NCI-H2227 treated with DMSO at 0.1 percent for 48 hours (cell line): ENCODE measurements around the gene SLC36A3.
A peak's percentile ranks its signal among the peaks of the same experiment; 100 is the strongest.
"Not testable (repeated sequence)": the region's sequence is repeated elsewhere in the genome, so short reads cannot be mapped to it uniquely, and the experiment has no call there.

Experiments
- DNase-seq: peaks from one replicate; lab custom pipeline; 2025; lab: John Stamatoyannopoulos, UW

Gene SLC36A3

DNA sequence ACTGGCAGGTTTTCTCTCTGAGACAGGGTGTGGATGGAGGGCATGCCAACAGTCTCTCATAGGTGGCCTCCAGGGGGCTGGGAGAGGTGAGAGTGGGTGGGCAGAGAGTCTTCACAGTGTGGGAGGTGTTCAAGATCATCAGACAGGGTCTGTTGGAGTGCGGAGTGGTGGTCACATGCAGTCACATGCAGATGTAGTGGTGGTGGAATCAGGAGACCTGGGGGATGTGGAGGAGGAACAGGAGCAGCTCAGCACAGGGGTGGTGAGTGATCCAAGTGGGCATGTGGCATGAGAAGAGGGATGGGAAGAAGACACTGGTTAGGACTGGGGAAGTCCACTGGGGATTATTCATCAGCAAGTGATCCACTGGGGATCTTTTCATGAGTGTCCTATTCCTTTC lies 44.8 kb downstream of the SLC36A3 start:
- no peak for DNase-seq

DNA sequence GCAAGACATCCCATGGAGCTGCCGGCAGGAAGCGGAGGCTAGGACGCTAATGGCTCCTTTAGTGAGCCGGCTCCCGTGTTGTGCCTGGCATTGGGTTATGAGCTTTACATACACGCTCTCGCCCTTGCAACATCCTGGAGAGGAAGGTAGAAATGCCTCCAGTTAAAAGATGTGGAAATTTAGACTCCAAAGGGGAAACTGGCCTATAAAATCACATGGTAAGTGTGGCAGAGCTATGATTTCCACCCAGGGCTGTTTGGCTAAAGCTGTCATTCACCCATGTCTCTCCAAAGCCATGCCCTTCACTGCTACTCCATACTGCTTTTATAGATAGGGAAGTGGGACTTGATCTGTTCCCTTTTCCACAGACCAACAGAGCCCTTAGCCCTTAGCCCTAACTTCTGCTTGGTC lies 45.4 kb downstream of the SLC36A3 start:
- no peak for DNase-seq

DNA sequence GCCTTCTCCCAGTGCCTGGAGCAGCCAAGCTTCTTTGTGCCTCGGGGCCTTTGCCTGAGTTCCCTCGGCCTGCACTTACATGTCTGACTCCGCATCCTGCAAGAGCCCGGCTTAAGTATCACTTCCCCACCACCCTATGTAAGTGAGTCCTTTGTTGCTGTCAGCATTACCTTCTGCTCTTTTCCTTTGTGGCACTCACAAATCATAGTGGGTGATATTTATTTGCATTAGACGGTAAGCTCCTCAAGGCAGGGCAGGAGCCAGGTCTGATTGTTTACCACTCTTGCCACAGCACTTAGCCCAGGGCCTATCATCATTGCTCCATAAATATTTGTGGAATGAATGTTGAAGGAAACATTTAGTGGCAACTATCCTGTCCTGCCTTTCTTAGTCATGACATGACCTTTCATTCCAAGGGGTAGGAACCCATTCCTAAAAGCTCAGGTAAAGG lies 45.8 kb downstream of the SLC36A3 start:
- no peak for DNase-seq

DNA sequence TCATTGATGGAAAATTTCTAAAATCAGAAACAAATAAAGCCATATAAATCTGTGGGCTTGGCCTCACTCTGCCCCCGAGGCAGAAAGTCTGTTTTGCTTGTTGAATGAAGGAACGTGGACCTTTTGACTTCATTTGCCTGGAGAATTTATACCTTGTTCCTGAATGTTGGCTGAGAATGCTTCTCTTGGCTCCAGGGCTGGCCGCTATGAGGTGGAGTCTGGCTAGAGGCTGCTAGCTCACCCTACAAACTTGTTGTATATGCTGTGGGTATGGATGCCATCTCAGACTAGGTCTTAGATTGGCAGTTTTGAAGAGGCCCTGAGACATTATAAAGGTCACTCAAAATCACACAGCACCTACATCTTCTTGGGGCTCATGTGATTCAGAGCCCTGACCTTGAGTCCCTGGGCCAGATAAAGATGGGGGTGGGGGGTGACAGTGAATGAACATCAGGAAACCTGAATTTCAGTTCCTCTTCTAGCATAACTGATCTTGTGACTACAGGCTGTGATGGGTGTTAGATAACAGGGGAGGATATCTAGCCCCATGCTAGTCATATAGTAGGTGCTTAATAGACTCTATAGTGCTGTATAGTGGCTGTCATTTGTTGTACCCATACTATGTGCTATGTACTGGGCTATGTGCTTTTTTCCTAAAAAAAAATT lies 47.8 kb downstream of the SLC36A3 start:
- no peak for DNase-seq

DNA sequence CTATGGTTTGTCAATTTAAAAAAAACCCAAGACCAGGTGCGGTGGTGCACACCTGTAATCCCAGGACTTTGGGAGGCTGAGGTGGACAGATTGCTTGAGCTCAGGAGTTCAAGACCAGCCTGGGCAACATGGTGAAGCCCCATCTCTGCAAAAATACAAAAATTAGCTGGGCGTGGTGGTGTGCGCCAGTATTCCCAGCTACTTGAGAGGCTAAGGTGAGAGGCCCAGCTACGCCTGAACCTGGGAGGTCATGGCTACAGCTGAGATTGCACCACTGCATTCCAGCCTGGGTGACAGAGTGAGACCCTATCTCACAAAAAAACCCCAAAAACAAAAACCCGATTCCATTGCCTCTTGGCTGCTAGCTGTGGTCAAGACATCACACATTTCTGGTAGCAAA lies 48.6 kb downstream of the SLC36A3 start:
- not testable (repeated sequence) for DNase-seq

DNA sequence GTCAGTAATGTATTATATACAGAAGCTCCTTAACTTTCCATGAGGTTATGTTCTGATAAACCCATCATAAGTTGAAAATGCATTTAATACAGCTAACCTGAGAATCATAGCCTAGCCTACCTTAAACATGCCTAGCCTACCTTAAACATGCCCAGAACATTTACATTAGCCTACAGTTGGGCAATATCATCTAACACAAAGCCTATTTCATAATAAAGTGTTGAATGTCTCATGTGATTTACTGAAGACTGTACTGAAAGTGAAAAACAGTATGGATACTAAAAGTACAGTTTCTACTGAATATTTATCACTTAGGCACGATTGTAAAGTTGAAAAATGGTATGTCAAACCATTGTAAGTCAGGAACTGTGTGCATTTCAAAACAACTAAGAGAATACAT lies 49.0 kb downstream of the SLC36A3 start:
- no peak for DNase-seq

DNA sequence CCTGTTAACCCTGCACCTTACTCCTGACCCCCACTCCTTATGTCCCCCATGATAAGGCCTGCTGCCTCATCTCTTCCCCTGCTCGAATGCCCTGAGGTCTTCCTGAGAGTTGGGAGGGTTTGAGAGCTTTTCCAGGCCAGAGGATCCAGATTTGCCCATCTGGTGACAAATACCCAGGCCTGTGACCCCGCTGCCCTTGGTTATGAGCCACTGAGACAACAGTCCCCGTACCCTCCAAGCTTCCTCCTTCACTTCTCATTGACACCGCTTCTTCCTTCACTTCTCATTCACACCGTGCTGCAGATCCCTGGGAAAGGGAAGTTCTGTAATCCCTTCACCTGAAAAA lies 50.0 kb downstream of the SLC36A3 start:
- no peak for DNase-seq

DNA sequence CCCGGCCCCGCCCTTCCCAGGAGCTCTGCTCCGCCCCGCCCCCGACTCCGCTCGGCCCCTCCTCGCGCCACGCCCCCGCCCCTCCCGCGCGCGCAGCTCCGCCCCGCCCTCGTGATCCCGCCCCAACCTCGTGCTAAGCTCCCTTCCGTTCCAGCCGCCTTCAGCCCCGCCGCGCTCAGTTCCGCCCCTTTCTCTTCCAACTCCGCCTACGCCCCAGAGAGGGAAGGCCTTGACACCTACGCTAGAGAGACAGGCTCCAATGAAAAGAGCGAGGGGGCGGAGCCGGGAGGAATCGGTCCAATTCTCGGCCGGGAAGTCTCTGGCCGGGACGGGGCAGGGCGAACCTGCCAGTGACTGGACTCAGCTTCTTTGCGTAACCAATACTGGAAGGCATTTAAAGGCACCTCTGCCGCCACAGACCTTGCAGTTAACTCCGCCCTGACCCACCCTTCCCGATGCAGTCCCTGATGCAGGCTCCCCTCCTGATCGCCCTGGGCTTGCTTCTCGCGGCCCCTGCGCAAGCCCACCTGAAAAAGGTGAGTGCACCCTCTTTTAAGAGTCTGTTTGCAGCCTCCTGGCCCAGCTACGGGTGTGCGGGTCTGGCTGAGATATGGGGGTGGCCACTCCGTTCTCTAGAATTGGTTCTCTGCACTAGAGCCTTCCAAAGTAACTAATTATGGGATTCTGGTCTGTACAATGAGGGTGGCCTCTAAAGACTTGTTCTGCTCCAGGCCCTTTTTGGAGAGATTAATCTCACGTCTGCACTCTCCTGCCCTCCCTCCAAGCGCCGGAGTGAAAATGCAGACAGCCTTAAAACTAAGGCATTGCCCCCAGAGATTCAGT lies 50.6 kb downstream of the SLC36A3 start, which contains the start of gene GM2A:
Gene GM2A (plus strand): TSS at position 424 of the 843 bp plus-strand sequence. CDS start 32 bp downstream, at position 456.
- DNase-seq: peak; percentile 92

DNA sequence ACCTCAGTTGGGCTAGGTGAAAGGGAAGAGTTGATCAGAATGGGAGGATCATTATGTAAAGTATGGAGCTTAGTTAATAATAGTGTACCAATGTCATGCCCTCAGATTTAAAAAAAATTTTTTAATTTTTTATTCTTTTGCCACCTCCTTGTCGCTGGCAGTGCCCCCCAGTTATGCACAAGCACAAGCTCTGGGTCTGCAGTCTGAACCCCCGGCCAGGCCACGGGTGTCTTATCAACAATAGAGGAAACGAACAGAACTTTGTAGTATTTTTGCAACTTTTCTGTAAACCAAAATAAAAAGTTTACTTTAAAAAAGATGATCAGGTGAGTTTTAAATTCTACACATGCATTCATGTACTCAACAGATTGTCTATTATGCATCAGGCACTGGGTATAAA lies 51.9 kb downstream of the SLC36A3 start:
- DNase-seq: no peak

DNA sequence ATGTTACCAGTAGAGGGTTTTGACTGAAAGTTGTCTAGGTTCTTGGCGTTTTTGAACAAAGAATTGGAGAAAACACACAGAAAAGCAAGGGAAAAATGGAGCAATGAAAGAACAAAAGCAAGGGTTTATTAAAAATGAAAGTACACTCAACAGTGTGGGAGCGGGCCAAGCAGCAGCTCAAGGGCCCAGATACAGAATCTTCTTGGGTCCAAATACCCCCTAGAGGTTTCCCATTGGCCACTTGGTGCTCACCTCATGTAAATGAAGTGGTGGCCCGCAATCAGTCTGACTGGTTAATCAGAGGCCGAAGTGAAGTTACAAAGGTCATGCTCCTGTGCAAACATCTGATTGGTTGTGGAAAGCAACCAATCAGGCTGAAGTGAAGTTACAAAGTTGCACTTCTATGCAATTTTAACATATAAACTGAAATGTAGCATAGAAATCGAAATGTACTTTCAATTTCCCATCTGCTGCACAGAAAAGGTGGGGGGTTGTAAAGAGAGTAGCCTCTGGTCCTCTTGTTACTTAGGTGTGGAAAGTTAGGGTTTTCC lies 52.5 kb downstream of the SLC36A3 start:
- DNase-seq: no peak

DNA sequence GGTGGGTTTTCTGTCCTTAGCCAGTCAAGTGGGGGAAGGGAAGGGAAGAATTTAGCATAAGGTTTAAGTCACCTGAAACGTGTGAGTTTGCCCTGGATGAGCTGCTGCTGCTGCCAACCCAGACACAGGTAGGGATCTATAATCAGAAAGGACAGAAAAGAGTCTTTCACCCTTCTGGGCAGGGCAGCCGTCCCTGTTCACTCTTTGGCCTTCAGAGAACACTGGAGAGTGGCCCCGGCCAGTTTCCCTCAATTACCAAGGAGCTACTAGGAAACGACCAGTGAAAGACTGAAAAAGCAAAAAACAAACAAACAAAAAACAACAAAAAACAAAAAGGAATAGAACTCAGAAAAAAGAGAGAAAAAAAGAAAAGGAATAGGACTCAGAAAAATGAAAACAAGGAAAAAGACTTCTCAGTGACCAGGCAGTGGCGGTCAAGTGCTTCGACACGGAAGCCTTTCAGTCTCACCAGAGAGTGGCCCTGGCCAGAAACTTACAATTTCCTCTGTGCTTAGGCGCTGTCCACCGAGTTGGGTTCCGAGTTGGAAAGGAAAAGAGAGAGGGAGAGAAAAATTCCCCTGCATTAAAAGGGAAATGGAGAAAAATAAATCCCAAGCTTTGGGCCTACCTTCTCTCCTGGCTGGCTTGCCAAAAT lies 53.1 kb downstream of the SLC36A3 start:
- no peak for DNase-seq

DNA sequence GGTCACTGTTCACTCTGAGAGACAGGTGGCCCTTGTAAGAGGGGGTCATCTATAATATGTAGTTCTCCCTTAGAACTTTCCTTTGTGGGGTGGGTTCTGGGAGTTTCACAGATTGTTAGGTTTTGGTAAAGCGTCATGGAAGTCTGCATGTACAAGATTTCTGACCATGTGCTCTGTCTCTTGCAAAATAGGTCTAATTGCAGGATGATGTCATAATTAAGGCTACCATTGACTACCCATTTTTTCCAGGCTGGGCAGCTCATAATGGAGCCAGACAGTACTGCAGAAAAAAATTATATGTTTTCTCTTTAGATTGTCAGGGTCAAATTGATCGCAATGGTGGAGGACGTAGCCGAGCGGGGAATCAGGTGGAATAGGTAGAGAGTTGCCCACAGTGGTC lies 54.3 kb downstream of the SLC36A3 start:
- DNase-seq: no peak

DNA sequence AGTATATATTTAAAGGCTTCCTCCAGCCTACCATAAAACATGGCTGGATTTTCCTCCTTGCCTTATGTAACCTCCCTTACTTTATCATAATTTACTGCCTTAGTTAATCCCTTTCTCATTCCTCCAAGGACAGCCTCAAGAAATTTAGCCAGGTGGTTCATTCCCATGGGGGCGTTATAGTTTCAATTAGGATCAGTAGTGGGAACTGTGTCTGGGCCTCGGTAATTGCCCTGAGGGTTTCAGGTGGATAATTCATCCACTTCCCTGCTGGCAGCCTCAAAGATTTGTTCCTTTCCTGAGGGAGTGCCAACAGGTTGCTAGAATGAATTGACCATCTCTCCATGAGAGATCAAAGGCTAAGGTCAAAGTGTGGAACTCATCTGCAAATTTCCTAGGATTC lies 54.9 kb downstream of the SLC36A3 start:
- no peak for DNase-seq

DNA sequence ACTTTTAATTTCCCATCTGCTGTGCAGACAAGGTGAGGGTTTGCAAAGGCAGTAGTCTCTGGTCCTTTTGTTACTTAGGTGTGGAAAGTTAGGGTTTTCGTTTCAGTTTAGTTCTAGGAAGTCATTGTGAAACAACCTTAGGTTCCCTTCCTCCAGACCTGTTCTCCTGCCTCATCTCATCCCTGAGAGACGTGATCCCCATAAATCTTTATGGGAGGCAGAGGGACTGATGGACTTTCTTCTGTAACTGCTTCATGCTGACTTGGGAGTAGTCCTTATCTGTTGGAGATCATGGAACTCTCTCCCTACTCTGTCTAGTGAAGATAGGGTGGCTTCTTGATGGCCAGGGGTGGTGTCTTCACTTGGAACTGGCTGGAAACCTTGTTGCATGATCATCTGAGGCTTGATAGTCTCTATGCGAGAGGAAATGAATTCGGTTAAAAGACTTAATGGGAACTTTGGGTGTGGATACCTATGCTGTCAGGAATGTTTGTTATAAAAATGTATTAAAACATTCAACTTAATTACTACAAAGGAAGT lies 57.8 kb downstream of the SLC36A3 start:
- DNase-seq: no peak

DNA sequence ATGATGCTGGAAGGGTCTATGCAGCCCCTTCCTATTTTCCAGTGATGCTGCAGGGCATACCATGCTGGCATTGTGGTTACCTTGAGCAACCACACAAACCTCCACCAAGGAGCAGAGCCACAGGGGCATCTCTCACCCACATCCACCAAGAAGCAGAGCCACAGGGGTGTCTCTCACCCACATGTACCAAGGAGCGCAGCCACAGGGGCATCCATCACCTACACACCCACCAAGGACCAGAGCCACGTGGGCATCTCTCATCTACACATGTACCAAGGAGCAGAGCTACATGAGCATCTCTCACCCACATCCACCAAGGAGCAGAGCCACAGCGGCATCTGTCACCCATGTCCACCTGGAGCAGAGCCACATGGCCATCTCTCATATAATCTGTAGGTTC lies 59.4 kb downstream of the SLC36A3 start:
- DNase-seq: no peak

DNA sequence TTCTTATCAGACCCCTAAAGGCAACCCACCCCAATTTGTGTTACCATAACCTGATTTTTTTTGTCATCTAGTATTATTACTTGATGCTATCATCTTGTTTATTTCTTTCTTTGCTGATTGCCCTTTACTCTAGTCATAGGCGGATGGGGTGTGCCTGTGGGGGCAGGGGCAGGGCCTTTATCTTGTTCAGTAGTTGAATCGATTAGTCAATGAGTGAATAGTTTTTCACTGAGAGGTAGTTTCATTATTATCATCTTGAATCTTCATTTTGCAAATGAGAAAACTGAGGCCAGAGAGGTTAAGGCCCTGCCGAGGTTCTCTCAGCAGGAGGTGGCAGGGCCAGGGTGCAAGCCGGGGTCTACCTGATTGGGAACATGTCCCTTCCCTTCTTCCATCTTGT lies 60.0 kb downstream of the SLC36A3 start:
- DNase-seq: no peak

DNA sequence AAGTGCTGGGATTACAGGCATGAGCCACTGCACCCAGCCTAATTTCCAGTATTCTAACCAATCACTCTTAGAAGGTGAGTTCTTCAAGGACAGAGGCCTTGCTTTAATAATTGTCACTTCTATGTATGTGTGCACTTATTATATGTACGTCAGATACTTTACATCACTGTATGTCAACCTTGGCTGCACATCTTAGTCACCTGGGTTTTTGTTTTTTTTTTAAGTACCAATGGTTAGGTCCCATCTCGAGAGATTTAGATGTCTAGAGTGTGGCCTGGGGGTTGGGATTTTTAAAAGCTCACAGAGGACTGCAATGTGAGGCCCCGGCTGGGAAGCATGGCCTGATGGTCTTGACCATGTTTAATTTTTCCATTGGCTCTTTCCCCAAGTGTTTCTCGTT lies 60.4 kb downstream of the SLC36A3 start:
- no peak for DNase-seq

DNA sequence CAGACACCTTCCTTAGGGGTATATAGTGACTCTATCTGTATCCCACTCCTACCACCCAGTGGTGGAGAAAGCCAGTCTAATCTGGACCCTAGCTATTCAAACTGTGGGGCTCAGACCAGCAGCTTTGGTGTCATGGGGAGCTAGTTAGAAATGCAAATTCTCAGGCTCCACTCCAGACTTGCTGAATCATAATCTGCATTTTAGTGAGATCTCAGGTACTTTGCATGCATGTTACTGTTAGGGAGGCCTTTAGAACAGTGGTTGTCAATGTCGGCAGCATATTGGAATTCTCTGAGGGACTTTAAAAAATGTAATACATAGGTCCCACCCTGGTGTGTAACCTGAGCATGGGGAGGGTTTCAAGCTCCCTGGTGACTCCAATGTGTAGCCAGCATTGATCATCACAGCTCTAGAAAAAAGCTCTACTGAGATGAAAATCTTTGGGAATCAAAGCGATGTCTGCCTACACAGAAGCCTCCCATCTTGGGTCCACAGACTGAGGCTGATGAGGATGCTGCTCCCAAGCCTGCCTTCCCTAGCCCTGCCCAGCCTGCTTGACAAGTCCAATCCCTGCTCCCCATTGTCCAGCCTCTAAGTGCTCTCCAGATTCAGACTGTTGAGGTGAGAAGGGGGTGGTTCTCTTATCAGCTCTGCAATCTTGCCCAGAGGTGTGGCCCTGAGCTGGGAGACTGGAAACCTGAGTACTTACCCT lies 62.5 kb downstream of the SLC36A3 start:
- DNase-seq: no peak

DNA sequence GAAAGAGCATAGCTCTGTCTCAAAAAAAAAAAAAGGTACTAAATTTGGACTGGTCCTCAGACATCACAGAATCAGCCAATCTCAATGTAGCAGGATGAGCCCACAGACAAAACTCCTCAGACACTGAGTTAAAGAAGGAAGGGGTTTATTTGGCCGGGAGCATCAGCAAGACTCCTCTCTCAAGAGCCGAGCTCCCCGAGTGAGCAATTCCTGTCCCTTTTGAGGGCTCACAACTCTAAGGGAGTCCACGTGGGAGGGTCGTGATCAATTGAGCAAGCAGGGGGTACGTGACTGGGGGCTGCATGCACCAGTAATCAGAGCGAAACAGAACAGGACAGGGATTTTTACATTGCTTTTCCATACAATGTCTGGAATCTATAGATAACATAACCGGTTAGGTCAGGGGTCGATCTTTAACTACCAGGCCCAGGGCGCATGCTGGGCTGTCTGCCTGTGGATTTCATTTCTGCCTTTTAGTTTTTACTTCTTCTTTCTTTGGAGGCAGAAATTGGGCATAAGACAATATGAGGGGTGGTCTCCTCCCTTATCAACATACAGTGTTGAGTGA lies 63.2 kb downstream of the SLC36A3 start:
- not testable (repeated sequence) for DNase-seq

DNA sequence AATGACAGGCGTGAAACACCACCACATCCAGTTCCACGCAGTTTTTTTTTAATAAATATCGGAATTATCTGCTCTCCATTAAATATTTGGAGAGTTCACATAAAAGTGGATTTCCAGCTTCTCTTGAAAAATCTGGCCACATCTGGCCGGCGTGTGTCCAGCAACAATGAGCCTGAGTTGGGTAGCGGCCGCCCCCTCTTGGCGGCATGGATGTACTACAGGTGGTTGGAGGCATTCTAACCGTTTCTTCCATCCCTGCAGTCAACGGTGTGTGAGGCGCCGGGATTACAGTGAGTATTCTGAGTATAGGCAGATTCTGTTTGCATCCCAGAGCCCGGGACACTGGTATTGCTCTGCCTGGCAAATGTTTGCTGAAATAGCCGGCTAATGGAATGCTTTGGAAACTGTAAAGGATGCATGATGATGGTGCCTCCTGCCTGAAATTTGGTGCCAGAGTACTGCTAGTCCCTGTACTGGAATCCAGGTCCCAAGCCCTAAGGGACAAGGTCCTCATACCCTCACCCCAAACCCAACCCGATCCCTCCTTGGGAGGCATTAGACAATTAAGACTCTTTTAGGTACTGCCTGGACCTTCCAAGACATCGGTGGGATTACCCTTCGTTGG lies 64.2 kb downstream of the SLC36A3 start:
- peak; percentile 36 for DNase-seq

DNA sequence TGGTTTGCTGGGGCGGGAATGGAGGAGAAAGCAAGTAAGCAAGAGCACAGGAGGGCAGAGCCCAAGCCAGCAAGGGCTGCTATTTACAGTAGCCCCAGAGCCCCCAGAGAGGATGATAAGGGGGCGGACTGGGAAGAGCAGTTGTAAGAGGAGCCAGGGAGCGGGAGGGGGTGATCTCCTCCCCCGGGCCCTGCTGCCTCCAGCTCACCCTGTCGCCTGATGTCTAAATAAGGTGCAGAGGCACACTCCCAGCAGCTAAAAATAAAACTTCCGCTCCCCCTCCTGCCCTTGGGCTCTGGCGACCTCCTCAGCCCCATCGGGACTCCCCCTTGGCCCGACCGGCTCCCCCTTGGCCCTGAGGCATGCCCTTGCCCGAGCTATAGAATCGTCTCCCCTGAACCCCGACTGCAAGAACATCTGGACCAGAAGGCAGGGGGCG lies 65.2 kb downstream of the SLC36A3 start:
- no peak for DNase-seq
